Neural cell (in vitro differentiated cells): Measurements from ENCODE around the gene SH3YL1. TPM values are rescaled to one million over a fixed set of nuclear protein-coding genes. Genes with fewer than 3 reads are reported as not detected.

Experiments used
- H2AFZ ChIP-seq: fragments of 200-600, 300-800 bp; sonication (generic), shearing (Covaris generic); 2 replicates; pipeline ENCODE4 v1.6.0; 2014; ENCODE audit warnings: low read depth, mild to moderate bottlenecking, antibody characterized with exemption, low read length, moderate library complexity
- H3F3A ChIP-seq: fragments of 200-600 bp; shearing (Covaris generic); 2 replicates; pipeline ENCODE4 v1.6.1; 2016; ENCODE audit warnings: mild to moderate bottlenecking, moderate library complexity, mixed read lengths, antibody characterized with exemption, low read length; ENCODE audit not compliant: insufficient read depth, poor library complexity, severe bottlenecking
- H3K27ac ChIP-seq: fragments of 200-600, 300-800 bp; sonication (generic), shearing (Covaris generic); 2 replicates; pipeline ENCODE4 v1.5.1; 2014; ENCODE audit warnings: mild to moderate bottlenecking, low read length, moderate library complexity
- H3K27me3 ChIP-seq: fragments of 300-800, 200-600 bp; sonication (generic), shearing (Covaris generic); 2 replicates; pipeline ENCODE4 v1.6.0; 2014; ENCODE audit warnings: mild to moderate bottlenecking, low read depth, low read length, moderate library complexity; ENCODE audit not compliant: insufficient read depth
- H3K36me3 ChIP-seq: fragments of 300-800, 200-600 bp; sonication (generic), shearing (Covaris generic); 2 replicates; pipeline ENCODE4 v1.5.1; 2014; ENCODE audit warnings: mild to moderate bottlenecking, antibody characterized with exemption, low read length, moderate library complexity; ENCODE audit not compliant: insufficient read depth
- H3K4me2 ChIP-seq: fragments of 300-800, 200-600 bp; sonication (generic), shearing (Covaris generic); 2 replicates; pipeline ENCODE4 v1.6.0; 2014; ENCODE audit warnings: mild to moderate bottlenecking, low read length
- H3K4me3 ChIP-seq: fragments of 300-800, 200-600 bp; sonication (generic), shearing (Covaris generic); 2 replicates; pipeline ENCODE4 v1.5.1; 2014; ENCODE audit warnings: mild to moderate bottlenecking, low read length, moderate library complexity
- H3K79me2 ChIP-seq: fragments of 200-600 bp; shearing (Covaris generic); replicated peaks from 2 replicates; pipeline ENCODE4 v1.6.0; 2014; ENCODE audit warnings: mild to moderate bottlenecking, low read length, moderate library complexity; ENCODE audit not compliant: insufficient read depth
- H3K9ac ChIP-seq: fragments of 300-800, 200-600 bp; sonication (generic), shearing (Covaris generic); 2 replicates; pipeline ENCODE4 v1.6.1; 2016; ENCODE audit warnings: mild to moderate bottlenecking, low read length, mixed read lengths
- H3K9me2 ChIP-seq: fragments of 200-600 bp; shearing (Covaris generic); 2 replicates; pipeline ENCODE4 v1.6.1; 2016; ENCODE audit warnings: mild to moderate bottlenecking, low read length, mixed read lengths; ENCODE audit not compliant: insufficient read depth
- H3K9me3 ChIP-seq: fragments of 200-600, 300-800 bp; sonication (generic), shearing (Covaris generic); 2 replicates; pipeline ENCODE4 v1.6.1; 2016; ENCODE audit warnings: mild to moderate bottlenecking, mixed run types, low read length, moderate library complexity, mixed read lengths
- H4K20me1 ChIP-seq: fragments of 200-600 bp; shearing (Covaris generic); 2 replicates; pipeline ENCODE4 v1.6.1; 2016; ENCODE audit warnings: mild to moderate bottlenecking, mixed run types; ENCODE audit not compliant: insufficient read depth
- EP300 ChIP-seq: fragments of 450-650 bp; conservative IDR thresholded peaks from 2 replicates; pipeline ENCODE4 v1.6.1; 2014; ENCODE audit warnings: antibody characterized with exemption, mild to moderate bottlenecking, moderate library complexity; ENCODE audit not compliant: poor library complexity, severe bottlenecking
- EZH2 ChIP-seq: fragments of 200-600, 300-800 bp; shearing (Covaris generic), sonication (generic); IDR thresholded peaks from 2 replicates; pipeline ENCODE4 v1.6.1; 2014; ENCODE audit warnings: antibody characterized with exemption, low read length, borderline replicate concordance, mild to moderate bottlenecking; ENCODE audit not compliant: insufficient read depth, poor library complexity, severe bottlenecking
- MXI1 ChIP-seq: fragments of 450-650 bp; conservative IDR thresholded peaks from 2 replicates; pipeline ENCODE4 v1.6.1; 2014; ENCODE audit warnings: antibody characterized with exemption, mild to moderate bottlenecking; ENCODE audit not compliant: poor library complexity, severe bottlenecking
- POLR2AphosphoS5 ChIP-seq: IDR thresholded peaks from 2 replicates; pipeline ENCODE4 v1.6.1; 2012
- SMC3 ChIP-seq: fragments of 450-650 bp; conservative IDR thresholded peaks from 2 replicates; pipeline ENCODE4 v1.6.1; 2014; ENCODE audit warnings: antibody characterized with exemption, mild to moderate bottlenecking, moderate library complexity; ENCODE audit not compliant: poor library complexity
- TAF1 ChIP-seq: IDR thresholded peaks from 2 replicates; pipeline ENCODE4 v1.6.1; 2012; ENCODE audit warnings: low read depth
- polyA plus RNA-seq: library from polyadenylated mRNA; depleted of rRNA; stranded (reverse); fragments of >200 nt; gene quantifications from 2 replicates; pipeline ENCODE4 v1.2.3, GENCODE V29; 2014
- TF ChIP-seq, protein P1 (sequence below): IDR thresholded peaks from 2 replicates; pipeline ENCODE4 v1.6.1; 2012; ENCODE audit warnings: borderline replicate concordance

Gene SH3YL1
- polyA plus RNA-seq, 1 donor from 2014 or later, result 70.6 TPM

DNA sequence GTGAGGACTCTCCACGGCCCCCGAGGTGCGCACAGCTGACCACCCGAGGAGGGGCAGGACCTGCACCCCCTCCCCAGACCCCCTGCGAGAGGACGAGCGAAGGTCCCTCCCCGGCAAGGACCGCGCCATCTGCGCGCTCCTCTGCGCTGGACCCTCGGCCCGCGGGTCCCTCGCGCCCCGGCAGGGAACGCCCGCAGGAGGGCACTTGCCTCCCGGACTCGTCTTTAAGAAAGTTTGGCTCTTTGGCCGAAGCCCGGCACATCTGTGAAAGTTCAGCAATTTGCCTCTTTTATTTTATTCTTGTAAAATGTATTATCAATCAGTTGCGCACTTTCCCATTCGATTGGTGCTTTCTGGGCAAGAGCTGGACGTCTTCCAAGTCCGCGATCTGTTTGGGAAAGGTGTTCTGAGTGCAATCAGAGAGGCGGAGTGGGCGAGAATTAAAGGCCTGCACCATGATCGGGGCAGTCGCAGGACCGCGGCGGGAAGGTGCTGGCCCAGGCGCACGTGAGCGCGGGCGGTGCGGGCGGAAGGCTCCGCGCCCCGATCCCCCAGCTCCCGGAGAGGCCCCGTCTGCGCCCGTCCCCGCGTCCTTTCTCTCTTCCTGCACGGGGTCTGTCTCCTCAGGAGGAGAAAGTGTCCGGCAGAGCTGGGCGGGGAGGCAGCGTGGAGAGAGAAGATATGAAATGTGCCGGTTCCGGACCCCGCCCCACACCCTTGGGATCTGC is 25.7 kb upstream of the SH3YL1 start:
- Histone ChIP-seq H3K4me2 (no peak overlapping the region), H4K20me1 (no peaks in the 10 kb centered on the region), H3K79me2 (no peaks in the 10 kb centered on the region), H3K27me3 (peaks cover 69% of the 10 kb centered on the region), H3K36me3 (no peaks in the 10 kb centered on the region), H3K9ac (no peak overlapping the region), H3K9me3 (no peaks in the 10 kb centered on the region), H3K27ac (no peak overlapping the region), H3K4me3 (peak overlapping the region; percentile 59), H3F3A (peaks cover 2% of the 10 kb centered on the region), H2AFZ (no peak overlapping the region), H3K9me2 (no peaks in the 10 kb centered on the region)
- TF ChIP-seq MXI1 (no peak), TAF1 (no peak), EZH2 (no peak), POLR2AphosphoS5 (no peak), SMC3 (no peak), EP300 (no peak)

DNA sequence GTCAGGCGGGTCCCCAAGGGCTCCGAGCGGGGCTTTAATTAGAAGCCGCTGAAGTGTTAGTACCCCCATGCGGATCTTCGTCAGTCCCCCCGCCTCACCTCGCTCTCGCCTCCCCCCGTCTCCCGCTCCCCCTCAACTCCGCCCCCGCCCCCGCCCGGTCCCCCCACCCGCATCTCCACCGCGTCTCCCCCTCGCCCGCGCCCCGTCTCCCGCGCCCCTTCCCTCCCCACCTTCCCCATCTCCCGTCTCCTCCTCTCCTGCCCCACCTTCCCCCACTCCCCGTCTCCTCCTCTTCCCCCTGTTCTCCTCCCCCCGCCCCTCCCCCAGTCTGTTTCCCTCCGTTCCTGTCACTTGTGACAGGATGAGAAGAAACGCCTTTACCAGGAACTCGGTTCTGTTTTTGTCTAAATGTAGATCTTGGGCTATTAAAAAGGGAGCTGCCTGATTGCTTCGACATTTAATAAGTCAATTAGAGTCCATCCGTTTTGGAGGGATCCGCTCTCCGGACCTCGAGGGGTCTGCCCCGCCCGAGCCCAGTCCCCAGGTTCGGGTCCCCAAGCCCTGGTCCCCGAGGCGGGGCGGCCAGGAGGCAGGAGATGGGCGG is 25.0 kb upstream of the SH3YL1 start:
- Histone ChIP-seq H3K4me3 (peak overlapping the region; percentile 59), H3K9ac (no peak overlapping the region), H3K27me3 (peaks cover 71% of the 10 kb centered on the region), H3K9me3 (no peaks in the 10 kb centered on the region), H4K20me1 (no peaks in the 10 kb centered on the region), H3K9me2 (no peaks in the 10 kb centered on the region), H3K79me2 (no peaks in the 10 kb centered on the region), H3K36me3 (no peaks in the 10 kb centered on the region), H2AFZ (no peak overlapping the region), H3K4me2 (no peak overlapping the region), H3K27ac (no peak overlapping the region), H3F3A (peaks cover 2% of the 10 kb centered on the region)
- TF ChIP-seq, protein P1, sequence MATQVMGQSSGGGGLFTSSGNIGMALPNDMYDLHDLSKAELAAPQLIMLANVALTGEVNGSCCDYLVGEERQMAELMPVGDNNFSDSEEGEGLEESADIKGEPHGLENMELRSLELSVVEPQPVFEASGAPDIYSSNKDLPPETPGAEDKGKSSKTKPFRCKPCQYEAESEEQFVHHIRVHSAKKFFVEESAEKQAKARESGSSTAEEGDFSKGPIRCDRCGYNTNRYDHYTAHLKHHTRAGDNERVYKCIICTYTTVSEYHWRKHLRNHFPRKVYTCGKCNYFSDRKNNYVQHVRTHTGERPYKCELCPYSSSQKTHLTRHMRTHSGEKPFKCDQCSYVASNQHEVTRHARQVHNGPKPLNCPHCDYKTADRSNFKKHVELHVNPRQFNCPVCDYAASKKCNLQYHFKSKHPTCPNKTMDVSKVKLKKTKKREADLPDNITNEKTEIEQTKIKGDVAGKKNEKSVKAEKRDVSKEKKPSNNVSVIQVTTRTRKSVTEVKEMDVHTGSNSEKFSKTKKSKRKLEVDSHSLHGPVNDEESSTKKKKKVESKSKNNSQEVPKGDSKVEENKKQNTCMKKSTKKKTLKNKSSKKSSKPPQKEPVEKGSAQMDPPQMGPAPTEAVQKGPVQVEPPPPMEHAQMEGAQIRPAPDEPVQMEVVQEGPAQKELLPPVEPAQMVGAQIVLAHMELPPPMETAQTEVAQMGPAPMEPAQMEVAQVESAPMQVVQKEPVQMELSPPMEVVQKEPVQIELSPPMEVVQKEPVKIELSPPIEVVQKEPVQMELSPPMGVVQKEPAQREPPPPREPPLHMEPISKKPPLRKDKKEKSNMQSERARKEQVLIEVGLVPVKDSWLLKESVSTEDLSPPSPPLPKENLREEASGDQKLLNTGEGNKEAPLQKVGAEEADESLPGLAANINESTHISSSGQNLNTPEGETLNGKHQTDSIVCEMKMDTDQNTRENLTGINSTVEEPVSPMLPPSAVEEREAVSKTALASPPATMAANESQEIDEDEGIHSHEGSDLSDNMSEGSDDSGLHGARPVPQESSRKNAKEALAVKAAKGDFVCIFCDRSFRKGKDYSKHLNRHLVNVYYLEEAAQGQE, result no peak
- peak; percentile 79 for TF ChIP-seq EZH2

DNA sequence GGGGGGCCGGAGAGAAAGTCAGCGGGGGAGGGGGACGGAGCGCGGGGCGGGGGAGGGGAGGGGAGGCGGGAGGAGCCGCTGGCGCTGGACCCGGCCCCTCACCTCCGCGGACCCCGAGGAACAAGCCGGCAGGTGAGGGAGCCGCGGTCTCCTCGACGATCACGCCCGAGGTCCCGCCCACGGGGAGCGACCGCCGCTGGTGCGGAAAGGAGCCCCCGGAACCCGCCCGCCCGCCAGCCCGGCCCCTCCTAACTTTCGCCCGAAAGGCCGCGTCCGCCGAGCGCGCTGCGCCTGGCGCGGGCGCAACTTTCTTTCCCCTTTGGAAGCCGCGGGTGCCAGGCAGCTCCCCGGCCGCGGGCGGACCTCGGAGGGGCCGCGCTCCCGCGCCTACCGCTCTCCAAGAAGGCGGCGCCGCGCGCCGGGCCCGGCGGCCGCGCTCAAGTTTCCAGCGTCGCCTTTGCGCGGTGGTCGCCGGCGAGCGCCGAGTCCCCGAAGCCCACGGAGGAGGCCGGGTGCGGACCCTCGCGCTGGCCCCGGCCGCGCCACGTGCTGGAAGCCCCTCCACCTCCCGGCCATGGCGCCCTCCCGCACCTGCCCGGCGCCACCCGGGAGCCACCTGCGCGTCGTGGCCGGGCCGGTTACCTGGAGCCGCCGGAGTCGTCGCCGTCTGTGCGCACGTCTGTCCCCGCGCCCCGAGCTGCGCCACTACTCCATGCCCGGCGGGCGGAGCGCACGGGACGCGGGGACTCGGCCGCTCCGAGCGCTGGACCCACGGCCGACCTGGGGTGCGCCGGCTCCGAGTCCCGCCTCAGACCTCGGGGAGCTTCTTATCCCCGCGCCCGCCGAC is 24.3 kb upstream of the SH3YL1 start, which contains the start of gene ALKAL2:
Gene ALKAL2 (minus strand): TSS at position 181 of the 847 bp plus-strand sequence. CDS start 256 bp downstream, outside the sequence.
- H3K4me3 ChIP-seq, result peak within 1 kb of the TSS; percentile 60
- TF ChIP-seq EZH2 (peak; percentile 39), EP300 (no peak)
- H3K9me3 ChIP-seq, result no peaks in the 10 kb centered on the region
- H3K9ac ChIP-seq, result peak within 1 kb of the TSS; percentile 26
- H3K27ac ChIP-seq, result no peak within 1 kb of the TSS
- no peaks in the 10 kb centered on the region for H4K20me1 ChIP-seq
- H2AFZ ChIP-seq, result no peak within 1 kb of the TSS
- H3K4me2 ChIP-seq, result peak within 1 kb of the TSS; percentile 28
- peaks cover 2% of the 10 kb centered on the region for H3F3A ChIP-seq
- no peaks in the 10 kb centered on the region for H3K36me3 ChIP-seq
- H3K9me2 ChIP-seq, result no peaks in the 10 kb centered on the region
- H3K27me3 ChIP-seq, result peaks cover 71% of the 10 kb centered on the region
- no peaks in the 10 kb centered on the region for H3K79me2 ChIP-seq
